Transverse colon (tissue), 4 donors: Measurements from ENCODE around the gene LASP1NB.
"Not testable (repeated sequence)": the region's sequence is repeated elsewhere in the genome, so short reads cannot be mapped to it uniquely, and the experiment has no call there.

Source experiments
- DNase-seq: peaks from one replicate; pipeline ENCODE4 v3.0.0-alpha.2; 2019
- H3K27ac ChIP-seq, 4 donors: fragments of 200-600 bp; sonication (generic); 2 replicates each; pipeline ENCODE4 v1.5.1; 2016 to 2018; ENCODE audit warnings: inconsistent platforms in 4 of 4
- H3K27me3 ChIP-seq: fragments of 200-600 bp; sonication (generic); 2 replicates; pipeline ENCODE4 v1.5.1; 2017; ENCODE audit warnings: inconsistent platforms
- H3K36me3 ChIP-seq, 4 donors: fragments of 200-600 bp; sonication (generic); 2 replicates each; pipeline ENCODE4 v1.5.1; 2017 to 2019; ENCODE audit warnings: inconsistent platforms in 4 of 4
- H3K4me1 ChIP-seq, 4 donors: fragments of 200-600 bp; sonication (generic); 2 replicates each; pipeline ENCODE4 v1.5.1; 2017 to 2020; ENCODE audit warnings: inconsistent platforms in 4 of 4
- H3K4me3 ChIP-seq, 4 donors: fragments of 200-600 bp; sonication (generic); 1 replicate in 1 of 4; 2 replicates in 3 of 4; pipeline versions ENCODE4 v1.5.1 to v1.6.1; 2017 to 2019; ENCODE audit warnings: inconsistent platforms in 4 of 4
- H3K9me3 ChIP-seq, 2 donors: fragments of 200-600 bp; sonication (generic); 2 replicates each; pipeline ENCODE4 v1.5.1; 2017 to 2019; ENCODE audit warnings: inconsistent platforms in 2 of 2
- EP300 ChIP-seq: sonication (generic); formaldehyde crosslinking; IDR thresholded peaks from one replicate; pipeline ENCODE4 v1.6.1; 2017; ENCODE audit warnings: antibody characterized with exemption, low read depth
- POLR2A ChIP-seq: fragments of 450-650 bp; IDR thresholded peaks from one replicate; pipeline ENCODE4 v1.6.1; 2016; ENCODE audit warnings: antibody characterized with exemption, mild to moderate bottlenecking, moderate library complexity
- POLR2AphosphoS5 ChIP-seq, 3 donors: sonication (generic); formaldehyde crosslinking; IDR thresholded peaks; one replicate each; pipeline ENCODE4 v1.6.1; 2016; ENCODE audit warnings: antibody characterized with exemption in 3 of 3
- WGBS, 2 donors: methylation state at CpG; one replicate each; pipeline ENCODE4 v1.1.5; 2018; ENCODE audit warnings: low coverage in 1 of 2; 5-methylcytosine and 5-hydroxymethylcytosine counted together
- in situ Hi-C, 4 donors: fragments of 200-750 bp; cut with MboI; loops; one replicate each; pipeline versions ENCODE4 v1.15.0 to v1.15.1; 2017; ENCODE audit warnings: low sequenced_read_pairs in 3 of 4, low pct_ligation_motif_present in 1 of 4, low pct_unique_long_range_greater_than_20kb in 1 of 4
- intact Hi-C: fragments of 100-400 bp; cut with DNase I; formaldehyde crosslinking; loops from one replicate; pipeline ENCODE4 v1.15.1; 2023; ENCODE audit warnings: low total_unique reads
- TF ChIP-seq, protein P1 (sequence below), 5 experiments: fragments of 200-600 bp in 3 of 5; fragments of 450-650 bp in 2 of 5; sonication (generic) in 3 of 5; IDR thresholded peaks; 1 replicate in 2 of 5; 2 replicates in 3 of 5; pipeline ENCODE4 v1.5.1; 2016 to 2017; ENCODE audit warnings: antibody characterized with exemption in 5 of 5, inconsistent platforms in 3 of 5, mild to moderate bottlenecking in 2 of 5, moderate library complexity in 1 of 5

LASP1NB gene

DNA sequence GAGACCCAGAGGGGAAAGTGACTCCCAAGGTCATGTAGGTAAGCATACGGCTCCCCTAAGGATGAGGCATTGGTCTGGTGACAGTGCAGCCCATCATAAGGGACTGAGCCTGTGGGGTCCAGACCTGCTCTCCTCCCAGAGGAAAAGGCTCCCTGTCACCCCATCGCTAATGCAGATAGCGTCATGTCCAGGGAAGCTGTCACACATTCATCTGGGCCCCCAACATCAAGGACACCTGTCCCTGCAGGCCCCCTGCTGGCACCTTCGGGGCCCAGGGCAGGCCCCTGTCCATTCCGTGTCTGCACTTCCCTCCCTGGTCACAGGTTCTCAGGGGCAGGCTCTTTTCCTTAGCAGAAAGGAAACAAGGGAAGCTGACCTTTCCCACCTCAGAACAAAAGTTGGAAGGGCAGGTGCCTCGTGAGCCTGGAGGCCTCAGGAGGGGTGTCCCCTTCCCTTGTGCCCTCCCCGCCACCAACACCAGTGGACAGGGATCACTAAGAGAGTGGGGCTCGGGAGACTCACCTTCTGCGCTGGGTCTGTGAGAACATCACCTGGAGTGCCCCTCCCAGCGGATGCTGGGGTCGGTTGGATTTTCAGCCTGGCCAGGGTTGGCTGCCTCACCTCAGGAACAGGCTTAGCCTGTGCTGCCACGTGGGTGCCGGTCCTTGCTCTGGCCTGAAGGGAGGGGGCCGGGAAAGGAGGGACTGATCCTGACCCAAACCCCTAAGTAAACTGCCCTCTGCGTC is 17.3 kb upstream of the LASP1NB start:
- Histone ChIP-seq H3K4me3 (no peak overlapping the region), H3K4me1 (peaks cover 3 to 67% (median 17%) of the 10 kb centered on the region in 4 donors), H3K36me3 (peaks cover 0 to 7% (median 0%) of the 10 kb centered on the region in 4 donors), H3K27me3 (no peaks in the 10 kb centered on the region), H3K9me3 (no peaks in the 10 kb centered on the region), H3K27ac (peak overlapping the region in 3 of 4 donors; percentile 25 to 53 (median 38))
- in situ Hi-C loops: no loop called here
- intact Hi-C loops: no loop called here
- DNase-seq: no peak
- 59 to 80% methylated on average over 1 to 14 of the region's 15 CpGs for WGBS, 2 donors
- TF ChIP-seq EP300 (no peak), POLR2AphosphoS5 (IDR thresholded peaks at IDR 0.05) (no peak), POLR2A (no peak)
- TF ChIP-seq, protein P1, sequence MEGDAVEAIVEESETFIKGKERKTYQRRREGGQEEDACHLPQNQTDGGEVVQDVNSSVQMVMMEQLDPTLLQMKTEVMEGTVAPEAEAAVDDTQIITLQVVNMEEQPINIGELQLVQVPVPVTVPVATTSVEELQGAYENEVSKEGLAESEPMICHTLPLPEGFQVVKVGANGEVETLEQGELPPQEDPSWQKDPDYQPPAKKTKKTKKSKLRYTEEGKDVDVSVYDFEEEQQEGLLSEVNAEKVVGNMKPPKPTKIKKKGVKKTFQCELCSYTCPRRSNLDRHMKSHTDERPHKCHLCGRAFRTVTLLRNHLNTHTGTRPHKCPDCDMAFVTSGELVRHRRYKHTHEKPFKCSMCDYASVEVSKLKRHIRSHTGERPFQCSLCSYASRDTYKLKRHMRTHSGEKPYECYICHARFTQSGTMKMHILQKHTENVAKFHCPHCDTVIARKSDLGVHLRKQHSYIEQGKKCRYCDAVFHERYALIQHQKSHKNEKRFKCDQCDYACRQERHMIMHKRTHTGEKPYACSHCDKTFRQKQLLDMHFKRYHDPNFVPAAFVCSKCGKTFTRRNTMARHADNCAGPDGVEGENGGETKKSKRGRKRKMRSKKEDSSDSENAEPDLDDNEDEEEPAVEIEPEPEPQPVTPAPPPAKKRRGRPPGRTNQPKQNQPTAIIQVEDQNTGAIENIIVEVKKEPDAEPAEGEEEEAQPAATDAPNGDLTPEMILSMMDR (IDR thresholded peaks at IDR 0.05): no peak

DNA sequence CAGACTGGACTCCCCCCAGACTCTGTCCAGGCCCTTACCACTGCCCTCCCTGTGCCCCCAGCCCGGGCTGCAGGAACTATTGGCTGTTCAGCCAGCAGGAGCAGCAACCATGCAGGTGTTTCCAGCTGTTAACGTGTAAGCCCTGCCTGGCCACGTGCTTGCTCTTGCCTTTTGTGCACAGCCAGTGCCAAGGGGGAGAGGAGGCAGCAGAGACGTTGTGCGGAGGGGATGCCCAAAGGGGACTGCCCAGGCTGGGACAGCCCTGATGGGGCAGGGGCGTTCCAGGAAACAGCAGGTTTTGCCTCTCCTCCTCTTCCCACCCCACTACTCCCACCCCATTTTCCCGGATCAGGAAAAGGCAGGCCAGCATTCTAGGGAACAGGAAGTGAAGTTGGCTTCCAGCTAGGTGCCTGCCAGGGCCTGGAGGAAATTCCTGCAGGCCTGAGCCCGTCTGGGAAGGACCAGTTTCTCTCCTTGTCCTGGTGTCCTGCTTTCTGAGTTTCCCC is 16.7 kb upstream of the LASP1NB start:
- H3K27me3 ChIP-seq: no peaks in the 10 kb centered on the region
- H3K9me3 ChIP-seq: no peaks in the 10 kb centered on the region
- H3K27ac ChIP-seq: peak overlapping the region in 3 of 4 donors; percentile 25 to 53 (median 38)
- DNase-seq: no peak
- H3K4me3 ChIP-seq: no peak overlapping the region
- H3K36me3 ChIP-seq: peaks cover 0 to under 1% (median 0%) of the 10 kb centered on the region in 4 donors
- peaks cover 3 to 71% (median 17%) of the 10 kb centered on the region in 4 donors for H3K4me1 ChIP-seq
- WGBS, 2 donors: 50% methylated on average over 8 of the region's 8 CpGs; no CpG with 5 or more reads in 1 of the 2 donors
- in situ Hi-C loops (no loop called here), intact Hi-C loops (no loop called here)
- TF ChIP-seq EP300 (no peak), POLR2AphosphoS5 (IDR thresholded peaks at IDR 0.05) (no peak), POLR2A (no peak)
- TF ChIP-seq, protein P1 (IDR thresholded peaks at IDR 0.05): no peak

DNA sequence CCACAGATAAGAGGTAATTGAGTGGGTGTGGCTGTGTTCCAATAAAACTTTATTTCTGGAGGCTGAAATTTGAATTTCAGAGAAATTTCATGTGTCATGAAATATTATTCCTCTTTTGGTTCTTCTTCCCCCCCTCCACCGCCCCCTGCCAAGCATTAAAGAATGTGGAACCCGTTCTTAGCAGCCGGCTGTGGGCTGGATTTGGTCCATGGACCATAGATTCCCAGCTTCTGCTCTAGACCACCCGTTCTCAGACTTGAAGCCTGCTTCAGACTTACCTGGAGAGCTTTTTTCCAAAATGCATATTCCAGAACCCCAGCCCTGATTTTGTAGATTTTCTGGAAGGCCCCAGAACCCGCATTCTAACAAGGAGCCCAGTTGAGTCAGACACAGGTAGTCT is 15.1 kb upstream of the LASP1NB start:
- peaks cover 6 to 86% (median 28%) of the 10 kb centered on the region in 4 donors for H3K4me1 ChIP-seq
- intact Hi-C loops: no loop called here
- WGBS, 2 donors: 79 to 85% methylated on average over 5 of the region's 5 CpGs

DNA sequence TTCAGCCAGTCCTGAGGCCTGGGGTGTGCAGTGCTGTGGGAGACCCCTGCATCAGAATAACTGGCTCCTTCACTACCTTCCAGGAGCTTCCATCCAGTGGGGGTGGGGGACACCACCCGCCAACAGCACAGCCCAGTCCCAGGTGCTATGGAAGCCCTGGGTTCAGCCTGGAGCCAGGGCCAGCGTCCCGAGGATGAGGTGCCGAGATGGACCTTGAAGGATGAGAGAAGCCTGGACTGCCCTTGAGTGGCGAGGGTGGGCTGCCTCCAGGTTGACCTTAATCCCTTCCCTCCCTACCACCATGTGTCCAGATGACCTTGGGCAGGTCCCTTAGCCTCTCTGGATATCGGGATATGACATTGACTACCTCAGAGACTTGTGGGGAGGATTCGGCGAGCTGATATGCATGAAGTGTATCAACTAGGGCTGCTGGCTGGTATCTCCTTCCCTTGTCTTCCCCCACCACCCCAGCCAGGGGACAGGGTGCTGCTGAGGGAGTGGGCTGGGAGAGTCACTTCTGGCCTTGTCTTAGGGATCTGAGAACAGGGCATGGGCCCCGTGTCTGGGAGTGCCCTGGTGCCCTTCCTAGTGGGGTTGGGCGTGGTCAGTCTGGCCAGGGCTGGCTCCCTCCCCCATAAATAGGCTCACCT is 14.2 kb upstream of the LASP1NB start:
- H3K4me1 ChIP-seq: peaks cover 6 to 85% (median 28%) of the 10 kb centered on the region in 4 donors
- no peak for DNase-seq
- no peak overlapping the region for H3K4me3 ChIP-seq
- TF ChIP-seq, protein P1 (IDR thresholded peaks at IDR 0.05): no peak
- TF ChIP-seq POLR2AphosphoS5 (IDR thresholded peaks at IDR 0.05) (no peak), EP300 (no peak), POLR2A (no peak)
- H3K27ac ChIP-seq: peak overlapping the region in 1 of 4 donors; percentile 65
- in situ Hi-C loops (no loop called here), intact Hi-C loops (no loop called here)
- H3K9me3 ChIP-seq: no peaks in the 10 kb centered on the region
- 87% methylated on average over 10 of the region's 10 CpGs; no CpG with 5 or more reads in 1 of the 2 donors for WGBS, 2 donors
- H3K36me3 ChIP-seq: peaks cover 0 to 19% (median 10%) of the 10 kb centered on the region in 4 donors
- H3K27me3 ChIP-seq: no peaks in the 10 kb centered on the region

More for the DNA sequence above, 15.1 kb upstream of the LASP1NB start:
- DNase-seq: no peak
- Histone ChIP-seq H3K9me3 (no peaks in the 10 kb centered on the region), H3K36me3 (peaks cover 0 to 10% (median 4%) of the 10 kb centered on the region in 4 donors), H3K27ac (no peak overlapping the region), H3K27me3 (no peaks in the 10 kb centered on the region), H3K4me3 (no peak overlapping the region)
- in situ Hi-C loops: no loop called here
- TF ChIP-seq POLR2AphosphoS5 (IDR thresholded peaks at IDR 0.05): no peak
- TF ChIP-seq EP300: no peak
- TF ChIP-seq, protein P1 (IDR thresholded peaks at IDR 0.05): no peak
- TF ChIP-seq POLR2A: no peak

DNA sequence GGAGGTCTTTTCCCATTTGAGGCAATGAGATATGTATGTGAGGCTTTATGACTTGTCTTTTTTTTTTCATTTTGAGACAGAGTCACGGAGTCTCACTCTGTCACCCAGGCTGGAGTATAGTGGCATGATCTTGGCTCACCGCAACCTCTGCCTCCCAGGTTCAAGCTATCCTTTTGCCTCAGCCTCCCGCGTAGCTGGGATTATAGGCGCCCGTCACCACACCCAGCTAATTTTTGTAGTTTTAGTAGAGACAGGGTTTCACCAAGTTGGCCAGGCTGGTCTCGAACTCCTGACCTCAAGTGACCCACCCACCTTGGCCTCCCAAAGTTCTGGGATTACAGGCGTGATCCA is 13.7 kb upstream of the LASP1NB start:
- H3K9me3 ChIP-seq, H3K27me3 ChIP-seq, H3K4me3 ChIP-seq, intact Hi-C loops, DNase-seq, in situ Hi-C loops: not testable (repeated sequence)
- peak overlapping the region in 3 of 4 donors; percentile 31 to 65 (median 37) for H3K27ac ChIP-seq
- 92% methylated on average over 8 of the region's 8 CpGs; no CpG with 5 or more reads in 1 of the 2 donors for WGBS, 2 donors
- H3K4me1 ChIP-seq: peaks cover 6 to 80% (median 28%) of the 10 kb centered on the region in 4 donors
- peaks cover 0 to 23% (median 11%) of the 10 kb centered on the region in 4 donors for H3K36me3 ChIP-seq
